Measurements from ENCODE around the gene MUSTN1.

MUSTN1 gene

DNA sequence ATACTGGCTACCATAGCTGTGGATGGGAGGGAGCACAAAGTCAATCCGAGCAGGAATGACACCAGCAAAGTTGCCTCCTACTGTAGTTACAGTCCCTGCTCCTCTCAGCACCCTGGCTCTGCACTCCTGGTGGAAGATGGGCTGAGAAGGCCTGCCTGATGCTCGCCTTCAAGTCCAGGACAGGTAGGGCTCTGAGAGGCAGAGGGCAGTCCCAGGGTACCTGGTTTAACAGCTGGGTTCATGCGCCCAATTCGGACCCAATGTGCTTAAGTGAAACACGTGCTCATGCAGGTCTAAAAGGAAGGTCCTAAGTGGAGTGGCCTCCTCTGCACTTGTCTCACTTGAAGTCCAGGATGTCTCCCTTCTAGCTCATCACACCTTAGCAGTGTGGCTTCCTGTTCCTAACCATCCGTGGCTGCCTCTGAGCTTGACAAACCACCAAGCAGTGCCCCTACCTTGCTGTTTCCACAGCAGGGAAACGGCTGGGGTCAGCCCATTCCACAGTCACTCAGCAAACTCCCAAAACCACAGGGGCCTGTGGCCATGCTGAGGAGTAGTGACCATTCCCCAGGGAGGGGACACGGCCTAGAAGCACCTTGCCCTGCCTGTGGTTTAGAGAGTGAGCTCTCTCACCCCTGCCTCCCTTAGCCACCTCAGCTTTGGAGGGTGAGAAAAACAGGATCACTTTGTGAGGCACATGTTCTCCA, 3.9 kb upstream of the MUSTN1 start:
- DNase-seq (no peak), ATAC-seq (ENCODE audit: insufficient read depth, low read depth) (no peak)
- Histone ChIP-seq H3K9me3 (ENCODE audit: insufficient read depth, low read length, severe bottlenecking) (no peaks in the 10 kb centered on the region), H3K4me2 (ENCODE audit: insufficient read depth, low read length) (no peak overlapping the region), H3K36me3 (ENCODE audit: insufficient read depth, low read length) (peaks cover 22% of the 10 kb centered on the region), H3K9ac (ENCODE audit: low read depth, low read length) (no peak overlapping the region), H3K27me3 (ENCODE audit: insufficient read depth, low read length, poor library complexity) (no peaks in the 10 kb centered on the region), H3K79me2 (ENCODE audit: insufficient read depth, low read length) (no peaks in the 10 kb centered on the region), H3K4me3 (ENCODE audit: low read depth in 1 of 2, low read length in 2 of 2) (no peak overlapping the region), H3K4me1 (ENCODE audit: insufficient read depth, low read length) (no peaks in the 10 kb centered on the region), H3K27ac (ENCODE audit: low read length) (no peak overlapping the region), H4K20me1 (ENCODE audit: insufficient read depth, low read length) (no peaks in the 10 kb centered on the region), H2AFZ (ENCODE audit: low read depth, low read length) (no peak overlapping the region)
- TF ChIP-seq EZH2 (IDR thresholded peaks at IDR 0.05; ENCODE audit: borderline replicate concordance, low read depth, low read length, severe bottlenecking): no peak
- TF ChIP-seq, protein P1, sequence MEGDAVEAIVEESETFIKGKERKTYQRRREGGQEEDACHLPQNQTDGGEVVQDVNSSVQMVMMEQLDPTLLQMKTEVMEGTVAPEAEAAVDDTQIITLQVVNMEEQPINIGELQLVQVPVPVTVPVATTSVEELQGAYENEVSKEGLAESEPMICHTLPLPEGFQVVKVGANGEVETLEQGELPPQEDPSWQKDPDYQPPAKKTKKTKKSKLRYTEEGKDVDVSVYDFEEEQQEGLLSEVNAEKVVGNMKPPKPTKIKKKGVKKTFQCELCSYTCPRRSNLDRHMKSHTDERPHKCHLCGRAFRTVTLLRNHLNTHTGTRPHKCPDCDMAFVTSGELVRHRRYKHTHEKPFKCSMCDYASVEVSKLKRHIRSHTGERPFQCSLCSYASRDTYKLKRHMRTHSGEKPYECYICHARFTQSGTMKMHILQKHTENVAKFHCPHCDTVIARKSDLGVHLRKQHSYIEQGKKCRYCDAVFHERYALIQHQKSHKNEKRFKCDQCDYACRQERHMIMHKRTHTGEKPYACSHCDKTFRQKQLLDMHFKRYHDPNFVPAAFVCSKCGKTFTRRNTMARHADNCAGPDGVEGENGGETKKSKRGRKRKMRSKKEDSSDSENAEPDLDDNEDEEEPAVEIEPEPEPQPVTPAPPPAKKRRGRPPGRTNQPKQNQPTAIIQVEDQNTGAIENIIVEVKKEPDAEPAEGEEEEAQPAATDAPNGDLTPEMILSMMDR (IDR thresholded peaks at IDR 0.05; ENCODE audit: borderline replicate concordance, extremely low read depth, low read length, poor library complexity, severe bottlenecking): no peak

DNA sequence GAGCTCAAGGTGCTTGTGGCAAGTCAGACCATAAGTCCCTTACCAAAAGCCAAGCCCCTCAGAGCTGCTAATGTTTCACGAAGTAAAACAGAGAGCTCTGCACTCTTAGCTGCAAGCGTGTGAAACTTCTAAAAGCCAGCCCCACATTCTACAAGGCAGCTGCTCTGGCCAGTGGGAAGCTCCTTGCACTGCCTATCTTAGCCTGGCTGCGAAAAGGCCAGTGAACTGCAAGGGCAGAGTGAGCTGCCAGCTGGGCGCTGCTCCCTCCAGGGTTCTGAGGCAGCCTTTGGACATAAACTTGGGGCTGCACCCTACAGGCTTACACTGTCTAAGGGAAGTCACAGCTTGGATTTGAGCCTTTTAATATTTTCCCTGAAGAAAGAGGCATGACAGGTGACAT, 2.2 kb upstream of the MUSTN1 start:
- no peaks in the 10 kb centered on the region for H4K20me1 ChIP-seq (ENCODE audit: insufficient read depth, low read length)
- no peaks in the 10 kb centered on the region for H3K4me1 ChIP-seq (ENCODE audit: insufficient read depth, low read length)
- no peak overlapping the region for H3K9ac ChIP-seq (ENCODE audit: low read depth, low read length)
- no peak overlapping the region for H3K27ac ChIP-seq (ENCODE audit: low read length)
- no peaks in the 10 kb centered on the region for H3K9me3 ChIP-seq (ENCODE audit: insufficient read depth, low read length, severe bottlenecking)
- no peak for TF ChIP-seq EZH2 (IDR thresholded peaks at IDR 0.05; ENCODE audit: borderline replicate concordance, low read depth, low read length, severe bottlenecking)
- TF ChIP-seq, protein P1 (IDR thresholded peaks at IDR 0.05; ENCODE audit: borderline replicate concordance, extremely low read depth, low read length, poor library complexity, severe bottlenecking): no peak
- H3K27me3 ChIP-seq (ENCODE audit: insufficient read depth, low read length, poor library complexity): no peaks in the 10 kb centered on the region
- ATAC-seq (ENCODE audit: insufficient read depth, low read depth): no peak
- no peak overlapping the region for H2AFZ ChIP-seq (ENCODE audit: low read depth, low read length)
- no peak for DNase-seq
- peaks cover 15% of the 10 kb centered on the region; the same call in 1 of the 2 replicates for H3K36me3 ChIP-seq (ENCODE audit: insufficient read depth, low read length)
- no peak overlapping the region for H3K4me2 ChIP-seq (ENCODE audit: insufficient read depth, low read length)
- no peak overlapping the region for H3K4me3 ChIP-seq (ENCODE audit: low read depth in 1 of 2, low read length in 2 of 2)
- H3K79me2 ChIP-seq (ENCODE audit: insufficient read depth, low read length): no peaks in the 10 kb centered on the region

- Histone ChIP-seq H3K4me2 (ENCODE audit: insufficient read depth, low read length) (no peak overlapping the region), H3K9ac (ENCODE audit: low read depth, low read length) (no peak overlapping the region), H3K4me1 (ENCODE audit: insufficient read depth, low read length) (no peaks in the 10 kb centered on the region), H3K9me3 (ENCODE audit: insufficient read depth, low read length, severe bottlenecking) (no peaks in the 10 kb centered on the region), H4K20me1 (ENCODE audit: insufficient read depth, low read length) (no peaks in the 10 kb centered on the region), H3K27ac (ENCODE audit: low read length) (no peak overlapping the region), H3K36me3 (ENCODE audit: insufficient read depth, low read length) (peaks cover 10% of the 10 kb centered on the region; the same call in 1 of the 2 replicates), H3K27me3 (ENCODE audit: insufficient read depth, low read length, poor library complexity) (no peaks in the 10 kb centered on the region), H3K79me2 (ENCODE audit: insufficient read depth, low read length) (no peaks in the 10 kb centered on the region), H3K4me3 (ENCODE audit: low read depth in 1 of 2, low read length in 2 of 2) (no peak overlapping the region), H2AFZ (ENCODE audit: low read depth, low read length) (no peak overlapping the region)
- ATAC-seq (ENCODE audit: insufficient read depth, low read depth): no peak
- DNase-seq: no peak
- no peak for TF ChIP-seq EZH2 (IDR thresholded peaks at IDR 0.05; ENCODE audit: borderline replicate concordance, low read depth, low read length, severe bottlenecking)
- TF ChIP-seq, protein P1 (IDR thresholded peaks at IDR 0.05; ENCODE audit: borderline replicate concordance, extremely low read depth, low read length, poor library complexity, severe bottlenecking): no peak
Observed at GRCh38 chr3:52836471-52836845, 1.6 kb upstream of the MUSTN1 start.

All from DND-41 (cell line).